Esophagus (tissue), 2 donors: ENCODE measurements around the gene C1D. TPM values are rescaled to one million over a fixed set of nuclear protein-coding genes. Genes with fewer than 3 reads are reported as not detected.

Experiments
- H3K27ac ChIP-seq, 2 donors: one replicate each; pipeline ENCODE4 v1.5.1; 2013; ENCODE audit warnings: low read depth in 2 of 2, mild to moderate bottlenecking in 2 of 2, inconsistent platforms in 1 of 2, low read length in 1 of 2, moderate library complexity in 1 of 2
- H3K27me3 ChIP-seq, 2 donors: one replicate each; pipeline ENCODE4 v1.6.1; 2013; ENCODE audit warnings: low read length in 2 of 2, control low read depth in 1 of 2, mild to moderate bottlenecking in 1 of 2; ENCODE audit not compliant: insufficient read depth in 2 of 2, control insufficient read depth in 1 of 2
- H3K36me3 ChIP-seq, 2 donors: one replicate each; pipeline ENCODE4 v1.6.1; 2013; ENCODE audit warnings: low read length in 1 of 2; ENCODE audit not compliant: control insufficient read depth in 2 of 2, insufficient read depth in 2 of 2
- H3K4me1 ChIP-seq, 2 donors: one replicate each; pipeline ENCODE4 v1.6.1; 2013; ENCODE audit warnings: low read length in 1 of 2; ENCODE audit not compliant: control insufficient read depth in 2 of 2, insufficient read depth in 2 of 2
- H3K4me3 ChIP-seq, 2 donors: one replicate each; pipeline ENCODE4 v1.5.1; 2013; ENCODE audit warnings: low read length in 2 of 2, mild to moderate bottlenecking in 2 of 2, low read depth in 1 of 2, moderate library complexity in 1 of 2
- H3K9me3 ChIP-seq, 2 donors: one replicate each; pipeline ENCODE4 v1.6.1; 2013; ENCODE audit warnings: mild to moderate bottlenecking in 2 of 2, low read depth in 1 of 2, low read length in 1 of 2, moderate library complexity in 1 of 2; ENCODE audit not compliant: control insufficient read depth in 2 of 2, insufficient read depth in 1 of 2
- WGBS, 2 donors: extraction: QIAGEN DNeasy Blood & Tissue Kit; methylation state at CpG; one replicate each; pipeline ENCODE4 v1.1.7; 2013; 5-methylcytosine and 5-hydroxymethylcytosine counted together
- polyA plus RNA-seq, 2 donors: library from polyadenylated mRNA; stranded (reverse); fragments of 200-250 nt; gene quantifications; one replicate each; pipeline ENCODE4 v1.2.3, GENCODE V29; 2013
- donor health status: healthy with polysubstance abuse.
- donor health status: Bipolar disorder and iron deficiency.

The C1D gene
- 10 to 100 TPM in 1 of 2 donors, 1 to 10 TPM in 1; 6.4 to 17.2 TPM for polyA plus RNA-seq

GRCh38 chr2:68062680-68063387 is at the start of gene C1D:
Gene C1D (minus strand): TSS chr2:68063004. CDS start chr2:68047310, 15,694 bp downstream.
- no peaks in the 10 kb centered on the region for H3K36me3 ChIP-seq
- no peaks in the 10 kb centered on the region for H3K27me3 ChIP-seq
- no peaks in the 10 kb centered on the region for H3K9me3 ChIP-seq
- peaks cover 0 to 3% of the 10 kb centered on the region in 2 donors for H3K4me1 ChIP-seq
- peak within 1 kb of the TSS; percentile 69 to 99 for H3K4me3 ChIP-seq
- 1% methylated on average over 34 of the region's 34 CpGs for WGBS, 2 donors
- peak within 1 kb of the TSS; percentile 70 to 93 for H3K27ac ChIP-seq

- no peak overlapping the region for H3K4me3 ChIP-seq
- H3K27me3 ChIP-seq = no peaks in the 10 kb centered on the region
- H3K27ac ChIP-seq = no peak overlapping the region
- H3K36me3 ChIP-seq = no peaks in the 10 kb centered on the region
- WGBS, 2 donors = 64 to 66% methylated on average over 3 of the region's 3 CpGs
- H3K4me1 ChIP-seq = no peaks in the 10 kb centered on the region
- H3K9me3 ChIP-seq = no peaks in the 10 kb centered on the region
Measured at GRCh38 chr2:68110102-68110501, 47.3 kb upstream of the C1D start.

DNA sequence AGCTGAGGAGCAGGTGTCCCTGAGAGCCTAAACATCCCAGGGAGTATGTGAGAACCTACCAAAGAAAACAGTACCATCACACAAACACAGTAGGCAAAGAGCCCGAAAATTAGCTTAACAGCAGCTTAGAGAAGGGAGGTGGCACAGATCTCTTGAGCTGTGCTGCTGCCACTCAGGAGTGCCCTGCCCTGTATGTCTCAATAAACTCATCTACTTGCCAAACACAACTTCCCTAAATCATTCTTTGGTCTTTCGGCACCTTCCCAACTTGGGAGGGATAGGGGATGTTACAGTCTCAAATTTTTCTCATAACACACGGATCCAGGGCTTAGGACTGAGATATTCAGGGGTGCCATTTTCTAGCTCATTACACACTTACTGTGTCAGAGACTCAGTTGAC is 45.3 kb upstream of the C1D start:
- Histone ChIP-seq H3K27me3 (no peaks in the 10 kb centered on the region), H3K36me3 (no peaks in the 10 kb centered on the region), H3K4me3 (no peak overlapping the region), H3K4me1 (no peaks in the 10 kb centered on the region), H3K9me3 (no peaks in the 10 kb centered on the region), H3K27ac (no peak overlapping the region)
- WGBS, 2 donors = 87 to 89% methylated on average over 3 of the region's 3 CpGs

DNA sequence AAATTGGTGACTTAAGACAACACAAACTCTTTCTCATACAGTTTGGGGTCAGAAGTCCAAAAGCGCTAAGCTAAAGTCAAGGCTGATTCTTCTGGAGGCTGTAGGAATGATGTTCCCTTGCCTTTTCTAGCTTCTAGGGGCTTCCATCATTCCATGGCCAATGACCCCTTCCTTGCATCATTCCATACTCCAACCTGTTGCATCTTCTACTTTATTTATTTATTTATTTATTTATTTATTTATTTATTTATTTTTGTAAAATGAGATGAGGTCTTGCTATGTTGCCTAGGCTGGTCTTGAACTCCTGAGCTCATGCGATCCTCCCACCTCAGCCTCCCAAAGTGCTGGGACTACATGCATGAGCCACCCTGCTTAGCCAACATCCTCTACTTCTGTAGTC is 44.7 kb upstream of the C1D start:
- Histone ChIP-seq H3K4me3 (no peak overlapping the region), H3K27ac (no peak overlapping the region), H3K9me3 (no peaks in the 10 kb centered on the region), H3K4me1 (no peaks in the 10 kb centered on the region), H3K27me3 (no peaks in the 10 kb centered on the region), H3K36me3 (no peaks in the 10 kb centered on the region)
- WGBS, 2 donors = 97 to 100% methylated on average over 2 of the region's 2 CpGs

DNA sequence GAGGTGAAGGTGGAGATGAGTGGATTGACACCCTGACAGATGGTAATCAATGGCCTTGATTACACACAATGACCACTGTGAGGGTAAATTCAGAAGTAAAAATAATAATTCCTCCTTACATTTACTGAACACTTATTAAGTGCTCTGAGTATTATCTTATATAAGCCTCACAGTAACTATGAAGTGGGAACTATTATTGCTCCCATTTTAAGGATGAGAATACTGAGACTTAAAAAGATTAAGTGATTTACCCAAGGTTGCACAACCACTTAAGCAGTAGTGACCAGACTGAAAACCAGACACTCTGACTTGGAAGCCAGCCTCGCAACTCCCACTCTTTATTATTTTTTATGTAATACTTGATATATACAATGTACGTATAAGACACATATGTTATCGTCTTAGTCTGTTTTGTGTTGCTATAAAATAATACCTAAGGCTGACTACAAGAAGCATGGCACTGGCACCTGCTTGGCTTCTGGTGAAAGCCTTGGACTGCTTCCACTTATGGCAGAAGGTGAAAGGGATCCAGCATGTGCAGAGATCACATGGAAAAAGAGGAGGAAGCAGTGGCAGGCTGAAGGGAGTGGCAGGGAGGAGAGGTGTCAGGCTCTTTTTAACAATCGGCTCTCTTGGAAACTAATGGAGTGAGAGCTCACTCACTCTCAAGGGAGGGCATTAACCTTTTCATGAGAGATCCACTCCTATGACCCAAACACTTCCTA is 41.5 kb upstream of the C1D start:
- H3K9me3 ChIP-seq = no peaks in the 10 kb centered on the region
- no peak overlapping the region for H3K27ac ChIP-seq
- H3K4me1 ChIP-seq = no peaks in the 10 kb centered on the region
- H3K36me3 ChIP-seq = no peaks in the 10 kb centered on the region
- H3K27me3 ChIP-seq = no peaks in the 10 kb centered on the region
- H3K4me3 ChIP-seq = no peak overlapping the region
- 64 to 72% methylated on average over 4 of the region's 4 CpGs for WGBS, 2 donors

- Histone ChIP-seq H3K4me3 (no peak overlapping the region), H3K27me3 (no peaks in the 10 kb centered on the region), H3K27ac (no peak overlapping the region), H3K4me1 (no peaks in the 10 kb centered on the region), H3K36me3 (no peaks in the 10 kb centered on the region), H3K9me3 (no peaks in the 10 kb centered on the region)
Measured at GRCh38 chr2:68103709-68104055, 40.9 kb upstream of the C1D start.

DNA sequence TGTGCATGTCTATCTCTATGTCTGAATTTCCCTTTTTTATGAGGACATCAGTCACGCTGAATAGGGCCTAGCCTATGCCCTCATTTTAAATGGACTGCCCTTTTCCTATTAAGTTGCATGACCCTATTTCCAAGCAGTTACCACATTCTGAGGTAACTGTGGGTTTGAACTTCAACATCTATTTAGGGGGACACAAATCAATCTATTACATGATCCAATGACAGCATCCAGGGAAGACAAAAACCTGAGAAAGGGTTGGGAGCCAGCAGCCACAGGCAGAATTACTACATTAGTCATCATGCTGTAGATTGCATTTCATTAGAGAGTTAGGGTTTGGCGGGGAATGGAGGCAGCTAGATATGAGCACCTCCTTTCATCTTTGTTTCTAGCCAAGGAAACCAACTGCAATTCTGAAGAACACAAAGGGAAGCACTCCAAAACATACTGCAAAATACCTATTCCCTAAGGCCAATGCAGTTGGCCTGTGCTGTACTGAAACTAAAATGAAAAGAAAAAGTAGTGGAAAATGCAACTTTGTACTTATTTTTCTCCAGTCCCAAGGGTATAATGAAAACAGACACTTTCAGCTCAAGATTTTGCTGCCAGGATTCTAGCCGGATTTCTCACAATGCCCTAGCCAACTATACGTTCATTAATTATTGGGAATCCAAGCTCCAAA is 40.4 kb upstream of the C1D start:
- WGBS, 2 donors = 60 to 68% methylated on average over 4 of the region's 4 CpGs

GRCh38 chr2:68100189-68100588 is 37.4 kb upstream of the C1D start:
- H3K36me3 ChIP-seq = no peaks in the 10 kb centered on the region
- 68 to 77% methylated on average over 1 of the region's 1 CpG for WGBS, 2 donors
- H3K27ac ChIP-seq = no peak overlapping the region
- H3K4me1 ChIP-seq = no peaks in the 10 kb centered on the region
- H3K9me3 ChIP-seq = no peaks in the 10 kb centered on the region
- no peak overlapping the region for H3K4me3 ChIP-seq
- H3K27me3 ChIP-seq = no peaks in the 10 kb centered on the region

More for the DNA sequence above, 40.4 kb upstream of the C1D start:
- no peak overlapping the region for H3K4me3 ChIP-seq
- H3K36me3 ChIP-seq = no peaks in the 10 kb centered on the region
- H3K9me3 ChIP-seq = no peaks in the 10 kb centered on the region
- H3K27me3 ChIP-seq = no peaks in the 10 kb centered on the region
- no peaks in the 10 kb centered on the region for H3K4me1 ChIP-seq
- H3K27ac ChIP-seq = no peak overlapping the region

GRCh38 chr2:68099260-68099659 is 36.5 kb upstream of the C1D start:
- 87 to 91% methylated on average over 8 of the region's 8 CpGs for WGBS, 2 donors
- no peaks in the 10 kb centered on the region for H3K36me3 ChIP-seq
- no peaks in the 10 kb centered on the region for H3K27me3 ChIP-seq
- no peak overlapping the region for H3K27ac ChIP-seq
- H3K4me3 ChIP-seq = no peak overlapping the region
- no peaks in the 10 kb centered on the region for H3K9me3 ChIP-seq
- H3K4me1 ChIP-seq = no peaks in the 10 kb centered on the region
